Stimulated activated CD4-positive, alpha-beta T cell treated with anti-CD3 and anti-CD28 coated beads, Interleukin-15, amount 100 ng/mL, for 48 hours (primary cell): ENCODE results near the gene FAM216A.
A peak's percentile ranks its signal among the peaks of the same experiment; 100 is the strongest.
"Not testable (repeated sequence)": the region's sequence is repeated elsewhere in the genome, so short reads cannot be mapped to it uniquely, and the experiment has no call there.

Experiments
- DNase-seq, 2 donors: peaks; one replicate each; pipeline ENCODE4 v3.0.0-alpha.2; 2020; ENCODE audit warnings: low read depth in 2 of 2

The FAM216A gene

GRCh38 chr12:110498984-110499706 lies 30.5 kb downstream of the FAM216A start:
- no peak for DNase-seq

GRCh38 chr12:110501399-110501751 lies 32.7 kb downstream of the FAM216A start:
- peak in 1 of 2 donors; percentile 4 for DNase-seq

GRCh38 chr12:110501752-110502738 lies 33.4 kb downstream of the FAM216A start, which contains the start of the genes RAD9B and VPS29:
RAD9B (plus strand) TSS chr12:110502331; CDS start chr12:110502338, 7 bp downstream.
VPS29 (minus strand) TSS chr12:110502111; CDS start chr12:110502051, 60 bp downstream.
- DNase-seq = peak; percentile 98 to 99

- DNase-seq = no peak
Measured at GRCh38 chr12:110503432-110503831, 34.8 kb downstream of the FAM216A start.

GRCh38 chr12:110505332-110505731 lies 36.7 kb downstream of the FAM216A start:
- DNase-seq = no peak

- no peak for DNase-seq
Measured at GRCh38 chr12:110508071-110508586, 39.5 kb downstream of the FAM216A start.

GRCh38 chr12:110513842-110514241 lies 45.2 kb downstream of the FAM216A start:
- no peak for DNase-seq

- DNase-seq = no peak
Measured at GRCh38 chr12:110514363-110514762, 45.7 kb downstream of the FAM216A start.

GRCh38 chr12:110516995-110517394 lies 48.4 kb downstream of the FAM216A start:
- no peak for DNase-seq

GRCh38 chr12:110518014-110518413 lies 49.4 kb downstream of the FAM216A start:
- not testable (repeated sequence) for DNase-seq

GRCh38 chr12:110520876-110521712 lies 52.4 kb downstream of the FAM216A start:
- DNase-seq = peak; percentile 20 to 21

GRCh38 chr12:110528277-110528839 lies 59.7 kb downstream of the FAM216A start:
- DNase-seq = no peak

- DNase-seq = no peak
Measured at GRCh38 chr12:110530511-110530910, 61.9 kb downstream of the FAM216A start.

- DNase-seq = no peak
Measured at GRCh38 chr12:110531741-110532333, 63.2 kb downstream of the FAM216A start.

GRCh38 chr12:110532644-110533043 lies 64.0 kb downstream of the FAM216A start:
- no peak for DNase-seq

- no peak for DNase-seq
Measured at GRCh38 chr12:110533607-110534006, 65.0 kb downstream of the FAM216A start.

- DNase-seq = no peak
Measured at GRCh38 chr12:110534811-110535210, 66.2 kb downstream of the FAM216A start.

- no peak for DNase-seq
Measured at GRCh38 chr12:110536834-110537604, 68.4 kb downstream of the FAM216A start.

GRCh38 chr12:110537605-110538409 lies 69.2 kb downstream of the FAM216A start:
- no peak for DNase-seq
